Trophoblast cell (in vitro differentiated cells and primary cell): ENCODE measurements around the gene ATP8B3.

Source experiments
- DNase-seq, 2 donors: peaks; one replicate each; pipeline ENCODE4 v3.0.0-alpha.2; 2016
- H2AFZ ChIP-seq: 2 replicates; pipeline ENCODE4 v1.6.1; 2013; ENCODE audit warnings: low read length, moderate library complexity, mild to moderate bottlenecking; ENCODE audit not compliant: insufficient read depth, poor library complexity
- H2AK5ac ChIP-seq: 2 replicates; pipeline ENCODE4 v1.6.1; 2013; ENCODE audit warnings: mild to moderate bottlenecking, low read length
- H2BK120ac ChIP-seq: 2 replicates; pipeline ENCODE4 v1.6.1; 2013; ENCODE audit warnings: low read length, mild to moderate bottlenecking, moderate library complexity; ENCODE audit not compliant: insufficient read depth, poor library complexity
- H2BK12ac ChIP-seq: 2 replicates; pipeline ENCODE4 v1.6.1; 2013; ENCODE audit warnings: mild to moderate bottlenecking, low read length, moderate library complexity
- H2BK5ac ChIP-seq: 2 replicates; pipeline ENCODE4 v1.6.1; 2013; ENCODE audit warnings: low read length, low read depth, moderate library complexity, mild to moderate bottlenecking; ENCODE audit not compliant: poor library complexity
- H3K14ac ChIP-seq: 2 replicates; pipeline ENCODE4 v1.6.1; 2013; ENCODE audit warnings: mild to moderate bottlenecking, low read length
- H3K18ac ChIP-seq: 2 replicates; pipeline ENCODE4 v1.6.1; 2013; ENCODE audit warnings: mild to moderate bottlenecking, low read length
- H3K23ac ChIP-seq: 2 replicates; pipeline ENCODE4 v1.6.1; 2013; ENCODE audit warnings: low read length
- H3K27ac ChIP-seq: 2 replicates; pipeline ENCODE4 v1.5.1; 2013; ENCODE audit warnings: low read depth, mild to moderate bottlenecking, inconsistent platforms, low read length, moderate library complexity
- H3K27me3 ChIP-seq: 2 replicates; pipeline ENCODE4 v1.6.1; 2013; ENCODE audit warnings: inconsistent platforms, mild to moderate bottlenecking, low read length, moderate library complexity; ENCODE audit not compliant: insufficient read depth
- H3K36me3 ChIP-seq, 2 experiments: 1 replicate in 1 of 2; 2 replicates in 1 of 2; pipeline ENCODE4 v1.6.1; 2013; ENCODE audit warnings: low read length in 2 of 2, mild to moderate bottlenecking in 2 of 2, moderate library complexity in 1 of 2; ENCODE audit not compliant: insufficient read depth in 2 of 2, control insufficient read depth in 1 of 2
- H3K4ac ChIP-seq: 2 replicates; pipeline ENCODE4 v1.6.1; 2013; ENCODE audit warnings: low read depth, mild to moderate bottlenecking, low read length, moderate library complexity
- H3K4me1 ChIP-seq, 2 experiments: 1 replicate in 1 of 2; 2 replicates in 1 of 2; pipeline ENCODE4 v1.6.1; 2013; ENCODE audit warnings: low read length in 2 of 2, mild to moderate bottlenecking in 2 of 2, moderate library complexity in 1 of 2; ENCODE audit not compliant: insufficient read depth in 2 of 2, control insufficient read depth in 1 of 2
- H3K4me2 ChIP-seq: 2 replicates; pipeline ENCODE4 v1.6.1; 2013; ENCODE audit warnings: inconsistent platforms, mild to moderate bottlenecking, low read length, moderate library complexity
- H3K4me3 ChIP-seq: 2 replicates; pipeline ENCODE4 v1.5.1; 2013; ENCODE audit warnings: mild to moderate bottlenecking, low read depth, low read length, inconsistent platforms
- H3K79me1 ChIP-seq: one replicate; pipeline ENCODE4 v1.6.1; 2013; ENCODE audit warnings: low read length
- H3K79me2 ChIP-seq: 2 replicates; pipeline ENCODE4 v1.6.1; 2013; ENCODE audit warnings: low read length, mild to moderate bottlenecking; ENCODE audit not compliant: control insufficient read depth, insufficient read depth, poor library complexity
- H3K9ac ChIP-seq: 2 replicates; pipeline ENCODE4 v1.6.1; 2013; ENCODE audit warnings: mild to moderate bottlenecking, low read length
- H3K9me3 ChIP-seq: 2 replicates; pipeline ENCODE4 v1.6.1; 2013; ENCODE audit warnings: low read depth, mild to moderate bottlenecking, control low read depth, inconsistent platforms, low read length; ENCODE audit not compliant: insufficient read depth
- H4K12ac ChIP-seq: 2 replicates; pipeline ENCODE4 v1.6.1; 2013; ENCODE audit warnings: low read depth, mild to moderate bottlenecking, low read length, moderate library complexity
- H4K8ac ChIP-seq: 2 replicates; pipeline ENCODE4 v1.6.1; 2013; ENCODE audit warnings: low read depth, mild to moderate bottlenecking, low read length, moderate library complexity
- H4K91ac ChIP-seq: one replicate; pipeline ENCODE4 v1.6.1; 2013; ENCODE audit warnings: low read depth, mild to moderate bottlenecking, low read length, moderate library complexity
- WGBS: extraction: QIAGEN DNeasy Blood & Tissue Kit; methylation state at CpG from one replicate; pipeline ENCODE4 v1.1.7; 2013; ENCODE audit warnings: missing lambda C conversion rate; ENCODE audit not compliant: insufficient read length, insufficient coverage; ENCODE audit errors: extremely low coverage; 5-methylcytosine and 5-hydroxymethylcytosine counted together

The ATP8B3 gene

GRCh38 chr19:1822210-1822609, 10.1 kb upstream of the ATP8B3 start:
- no peak overlapping the region for H2BK120ac ChIP-seq
- no peaks in the 10 kb centered on the region for H3K4me1 ChIP-seq
- no peak overlapping the region for H4K8ac ChIP-seq
- H4K91ac ChIP-seq = no peak overlapping the region
- no peak overlapping the region for H3K4ac ChIP-seq
- H3K79me2 ChIP-seq = no peaks in the 10 kb centered on the region
- H3K9me3 ChIP-seq = no peaks in the 10 kb centered on the region
- H3K23ac ChIP-seq = no peak overlapping the region
- no CpG with 5 or more reads among the region's 19 CpGs for WGBS
- H3K27me3 ChIP-seq = no peaks in the 10 kb centered on the region
- no peak overlapping the region for H3K14ac ChIP-seq
- no peak overlapping the region for H3K4me3 ChIP-seq
- H2BK12ac ChIP-seq = no peak overlapping the region
- no peak for DNase-seq
- peaks cover 81 to 84% of the 10 kb centered on the region in 2 experiments for H3K36me3 ChIP-seq
- no peak overlapping the region for H3K18ac ChIP-seq
- no peak overlapping the region for H2BK5ac ChIP-seq
- H3K27ac ChIP-seq = no peak overlapping the region
- H3K9ac ChIP-seq = no peak overlapping the region
- H4K12ac ChIP-seq = no peak overlapping the region
- no peak overlapping the region for H2AK5ac ChIP-seq
- no peak overlapping the region for H2AFZ ChIP-seq
- H3K4me2 ChIP-seq = no peak overlapping the region
- no peaks in the 10 kb centered on the region for H3K79me1 ChIP-seq

DNA sequence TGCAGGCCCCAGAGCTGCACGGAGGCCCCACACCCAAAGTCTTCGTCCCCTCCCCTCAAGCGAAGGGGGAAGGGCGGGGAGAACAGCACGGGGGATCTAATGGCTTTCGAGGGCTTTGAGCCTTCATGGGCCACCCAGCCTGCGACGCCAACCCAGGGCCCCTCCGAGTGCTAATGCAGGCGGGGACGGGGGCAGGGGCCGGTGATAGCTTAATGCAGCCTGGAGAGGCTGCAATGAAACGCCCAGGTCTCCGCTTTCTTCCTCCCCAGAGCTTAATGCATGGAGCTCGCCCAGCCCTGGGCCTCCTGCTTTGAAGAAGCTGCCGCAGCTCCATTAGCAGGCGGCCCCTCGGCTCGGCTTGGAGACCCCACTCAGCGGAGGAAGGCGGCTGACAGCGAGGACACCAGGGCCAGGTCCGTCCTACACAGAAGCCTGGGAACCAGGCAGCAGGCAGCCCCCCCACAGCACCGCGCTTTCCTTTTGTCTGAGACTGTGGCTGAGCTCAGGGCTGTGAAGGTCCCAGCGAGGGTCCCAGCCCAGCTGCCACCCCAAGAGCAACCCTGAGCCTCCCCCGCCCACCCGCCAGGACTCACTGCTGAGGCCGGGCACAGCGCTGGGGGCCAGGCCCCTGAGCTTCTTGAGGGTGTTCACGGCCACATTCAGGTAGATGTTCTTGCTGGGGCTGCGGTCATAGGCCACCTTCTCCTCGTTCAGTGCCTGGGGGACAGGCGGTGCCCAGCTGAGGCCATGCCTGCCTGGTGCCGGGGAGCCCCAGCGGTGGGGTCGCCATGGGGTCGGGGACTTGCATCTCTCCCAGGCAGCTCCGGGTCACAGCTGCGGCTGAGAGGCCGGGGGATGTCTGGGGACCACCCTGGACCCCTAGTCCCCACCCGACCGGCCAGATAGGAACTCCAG, 7.5 kb upstream of the ATP8B3 start:
- Histone ChIP-seq H3K36me3 (peaks cover 92 to 93% of the 10 kb centered on the region in 2 experiments), H3K4me2 (no peak overlapping the region), H2AK5ac (no peak overlapping the region), H3K23ac (no peak overlapping the region), H2BK5ac (no peak overlapping the region), H4K91ac (no peak overlapping the region), H3K79me1 (no peaks in the 10 kb centered on the region), H3K4ac (no peak overlapping the region), H2AFZ (no peak overlapping the region), H4K12ac (no peak overlapping the region), H3K9ac (no peak overlapping the region), H2BK120ac (no peak overlapping the region), H3K18ac (no peak overlapping the region), H3K9me3 (no peaks in the 10 kb centered on the region), H4K8ac (no peak overlapping the region), H3K4me1 (no peaks in the 10 kb centered on the region), H3K27ac (no peak overlapping the region), H2BK12ac (no peak overlapping the region), H3K27me3 (no peaks in the 10 kb centered on the region), H3K4me3 (no peak overlapping the region), H3K14ac (no peak overlapping the region), H3K79me2 (no peaks in the 10 kb centered on the region)
- no CpG with 5 or more reads among the region's 43 CpGs for WGBS
- no peak for DNase-seq

GRCh38 chr19:1818549-1819195, 6.6 kb upstream of the ATP8B3 start:
- Histone ChIP-seq H2AK5ac (no peak overlapping the region), H3K23ac (no peak overlapping the region), H3K4ac (no peak overlapping the region), H4K12ac (no peak overlapping the region), H3K36me3 (peaks cover 86 to 88% of the 10 kb centered on the region in 2 experiments), H3K4me2 (no peak overlapping the region), H3K18ac (no peak overlapping the region), H4K91ac (no peak overlapping the region), H3K9ac (no peak overlapping the region), H3K4me1 (no peaks in the 10 kb centered on the region), H4K8ac (no peak overlapping the region), H3K79me2 (no peaks in the 10 kb centered on the region), H3K79me1 (no peaks in the 10 kb centered on the region), H3K27me3 (no peaks in the 10 kb centered on the region), H3K14ac (no peak overlapping the region), H2AFZ (no peak overlapping the region), H2BK120ac (no peak overlapping the region), H3K4me3 (no peak overlapping the region), H3K27ac (no peak overlapping the region), H3K9me3 (no peaks in the 10 kb centered on the region), H2BK12ac (no peak overlapping the region), H2BK5ac (no peak overlapping the region)
- WGBS = no CpG with 5 or more reads among the region's 33 CpGs
- no peak for DNase-seq

DNA sequence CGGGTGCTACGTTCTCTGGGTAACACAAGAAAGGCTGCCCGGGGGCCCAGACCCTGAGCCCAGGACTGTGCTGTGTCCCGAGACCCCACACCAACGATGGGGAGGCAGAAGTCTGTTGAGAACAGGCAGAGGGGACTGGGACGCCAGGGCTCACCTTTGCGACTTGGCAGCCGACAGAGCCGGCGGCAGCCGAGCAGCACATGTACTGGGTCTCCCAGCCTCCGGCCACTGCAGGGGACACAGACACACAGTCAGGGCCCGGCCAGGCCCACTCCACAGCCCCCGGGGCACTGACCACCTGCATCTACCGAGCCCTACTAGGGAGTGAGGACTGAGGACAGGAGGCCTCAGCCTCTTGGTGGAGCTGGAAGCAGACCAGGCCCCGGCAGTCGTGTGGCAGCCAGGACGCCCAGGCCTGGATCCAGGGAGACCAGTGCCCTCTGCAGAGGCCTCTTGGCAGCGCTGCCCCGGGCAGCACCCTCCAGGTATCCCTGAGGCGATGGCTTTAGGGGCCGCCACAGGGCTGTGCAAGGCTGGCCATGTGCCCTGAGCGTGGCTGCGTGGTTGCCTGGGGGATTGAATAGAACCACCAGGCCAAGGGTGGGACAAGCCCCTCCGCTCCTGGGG, 5.6 kb upstream of the ATP8B3 start:
- Histone ChIP-seq H3K79me2 (no peaks in the 10 kb centered on the region), H3K4me1 (peaks cover 0 to 7% of the 10 kb centered on the region in 2 experiments), H3K9ac (no peak overlapping the region), H2BK120ac (no peak overlapping the region), H2BK5ac (no peak overlapping the region), H4K8ac (no peak overlapping the region), H2AFZ (no peak overlapping the region), H3K27me3 (no peaks in the 10 kb centered on the region), H3K4me2 (no peak overlapping the region), H3K4ac (no peak overlapping the region), H3K79me1 (no peaks in the 10 kb centered on the region), H4K91ac (no peak overlapping the region), H3K9me3 (no peaks in the 10 kb centered on the region), H3K27ac (no peak overlapping the region), H3K14ac (no peak overlapping the region), H4K12ac (no peak overlapping the region), H2AK5ac (no peak overlapping the region), H2BK12ac (no peak overlapping the region), H3K18ac (no peak overlapping the region), H3K4me3 (no peak overlapping the region), H3K36me3 (peaks cover 76 to 78% of the 10 kb centered on the region in 2 experiments), H3K23ac (no peak overlapping the region)
- DNase-seq = no peak
- no CpG with 5 or more reads among the region's 25 CpGs for WGBS
